A549 (cell line): ENCODE results near the gene RAB11B. TPM values are rescaled to one million over a fixed set of nuclear protein-coding genes. Genes with fewer than 3 reads are reported as not detected.

Source experiments
- ATAC-seq, 2 experiments: fragments of 200-7000 bp in 1 of 2; fragments of >200 bp in 1 of 2; cut with Nextera tagmentation in 1 of 2; cut with Tn5 transposase in 1 of 2; 3 replicates each; pipeline versions ENCODE4 v1.8.0 to v1.9.1; 2018 to 2020; ENCODE audit warnings: mild to moderate bottlenecking in 1 of 2, moderate library complexity in 1 of 2
- CTCF ChIA-PET: fragments of 300-600 bp; sonication (Branson Sonifier 250); formaldehyde crosslinking; extraction: SDS; loops from one replicate; lab custom pipeline; 2021; ENCODE audit warnings: antibody characterized with exemption, inconsistent platforms; lab: Yijun Ruan, JAX
- POLR2A ChIA-PET: fragments of 350-600 bp; formaldehyde crosslinking; extraction: SDS; loops from one replicate; lab custom pipeline; 2021; ENCODE audit warnings: antibody characterized with exemption, inconsistent platforms; lab: Yijun Ruan, JAX
- DNase-seq, 2 experiments: peaks; one replicate each; pipeline versions ENCODE4 v3.0.0 to v3.0.0-alpha.2; 2011 to 2016; ENCODE audit warnings: low read depth in 1 of 2, low spot score in 1 of 2
- FAIRE-seq: peaks from 2 replicates; lab custom pipeline; 2011; peaks lifted over from hg19 to GRCh38; lab: Jason Lieb, UNC
- H3K27ac ChIP-seq, 2 experiments: fragments of >200 bp; sonication (Bioruptor Twin); formaldehyde crosslinking; 3 replicates each; pipeline ENCODE4 v1.5.1; 2016 to 2017
- H3K4me1 ChIP-seq: fragments of >200 bp; sonication (Bioruptor Twin); formaldehyde crosslinking; 3 replicates; pipeline ENCODE4 v1.6.1; 2016
- H3K4me2 ChIP-seq: fragments of >200 bp; sonication (Bioruptor Twin); formaldehyde crosslinking; 3 replicates; pipeline ENCODE4 v1.6.1; 2016
- H3K4me3 ChIP-seq: fragments of >200 bp; sonication (Bioruptor Twin); formaldehyde crosslinking; 3 replicates; pipeline ENCODE4 v1.5.1; 2016
- H3K9me3 ChIP-seq: fragments of >200 bp; sonication (Bioruptor Twin); formaldehyde crosslinking; 3 replicates; pipeline ENCODE4 v1.6.1; 2016
- ATOH8 ChIP-seq: fragments of 250-450 bp; sonication (Bioruptor Pico); IDR thresholded peaks from 2 replicates; pipeline ENCODE4 v1.5.0; 2020; ENCODE audit warnings: low read depth, mild to moderate bottlenecking, moderate library complexity
- CBX2 ChIP-seq: fragments of 200-600 bp; sonication (generic); IDR thresholded peaks from 2 replicates; pipeline ENCODE4 v1.6.1; 2016; ENCODE audit warnings: low read depth, mild to moderate bottlenecking, borderline replicate concordance
- CBX8 ChIP-seq: fragments of 200-600 bp; sonication (generic); IDR thresholded peaks from 2 replicates; pipeline ENCODE4 v1.6.1; 2016
- CEBPB ChIP-seq, 2 experiments: fragments of >200 bp in 1 of 2; sonication (Bioruptor Twin) in 1 of 2; formaldehyde crosslinking in 1 of 2; IDR thresholded peaks; 2 replicates each; pipeline ENCODE4 v1.6.1; 2012 to 2016
- EHMT2 ChIP-seq: fragments of 200-600 bp; sonication (generic); IDR thresholded peaks from 2 replicates; pipeline ENCODE4 v1.6.1; 2016; ENCODE audit warnings: antibody characterized with exemption, low read depth, mild to moderate bottlenecking, moderate library complexity
- FOXS1 ChIP-seq: fragments of 250-450 bp; sonication (Bioruptor Pico); IDR thresholded peaks from 2 replicates; pipeline ENCODE4 v1.5.0; 2020; ENCODE audit warnings: mild to moderate bottlenecking, moderate library complexity
- GATA3 ChIP-seq: IDR thresholded peaks from 2 replicates; pipeline ENCODE4 v1.6.1; 2012; ENCODE audit warnings: borderline replicate concordance
- JUN ChIP-seq, 2 experiments: fragments of >200 bp; sonication (Bioruptor Twin); formaldehyde crosslinking; IDR thresholded peaks; 2 replicates in 1 of 2; 3 replicates in 1 of 2; pipeline ENCODE4 v1.6.1; 2016 to 2017
- KDM1A ChIP-seq: fragments of 200-600 bp; sonication (generic); IDR thresholded peaks from 2 replicates; pipeline ENCODE4 v1.6.1; 2016; ENCODE audit warnings: low read depth, mild to moderate bottlenecking
- PBX3 ChIP-seq: IDR thresholded peaks from 2 replicates; pipeline ENCODE4 v1.6.1; 2012
- POLR2A ChIP-seq: IDR thresholded peaks from 2 replicates; pipeline ENCODE4 v1.6.1; 2012; ENCODE audit warnings: mild to moderate bottlenecking, low read length
- RCOR1 ChIP-seq: fragments of 150-350 bp; IDR thresholded peaks from 2 replicates; pipeline ENCODE4 v1.6.1; 2014; ENCODE audit warnings: antibody characterized with exemption, low read length, low read depth
- REST ChIP-seq: fragments of 200-600 bp; sonication (generic); IDR thresholded peaks from 2 replicates; pipeline ENCODE4 v1.6.1; 2016; ENCODE audit warnings: antibody characterized with exemption, mild to moderate bottlenecking, moderate library complexity
- SREBF2 ChIP-seq: fragments of 450-650 bp; IDR thresholded peaks from 2 replicates; pipeline ENCODE4 v1.6.1; 2014; ENCODE audit warnings: mild to moderate bottlenecking, moderate library complexity
- ZNF302 ChIP-seq: fragments of 250-450 bp; sonication (Bioruptor Pico); IDR thresholded peaks from 2 replicates; pipeline ENCODE4 v1.9.0; 2021; ENCODE audit warnings: inconsistent platforms, mild to moderate bottlenecking, moderate library complexity
- WGBS: methylation state at CpG from one replicate; pipeline ENCODE4 v1.1.6; 2017; ENCODE audit errors: missing lambda C conversion rate; 5-methylcytosine and 5-hydroxymethylcytosine counted together
- polyA plus RNA-seq, 4 experiments: library from polyadenylated mRNA; depleted of rRNA in 3 of 4; stranded (reverse); fragments of >200 nt; fragmentation: RNase III in 1 of 4; extraction: RNeasy Plus Mini Kit Qiagen cat#74134 plus additional on column Dnase treatment in 1 of 4; gene quantifications; 2 replicates in 3 of 4; 3 replicates in 1 of 4; pipeline ENCODE4 v1.2.3, GENCODE V29; 2011 to 2017
- TF ChIP-seq, protein P1 (sequence below): fragments of 450-650 bp; IDR thresholded peaks from 2 replicates; pipeline ENCODE4 v1.6.1; 2014; ENCODE audit warnings: antibody characterized with exemption
- TF ChIP-seq, protein P2 (sequence below): IDR thresholded peaks from 2 replicates; pipeline ENCODE4 v1.6.1; 2012; ENCODE audit warnings: low read depth, borderline replicate concordance
- TF ChIP-seq, protein P3 (sequence below): IDR thresholded peaks from 2 replicates; pipeline ENCODE4 v1.6.1; 2012
- TF ChIP-seq, protein P4 (sequence below): fragments of >200 bp; sonication (Bioruptor Twin); formaldehyde crosslinking; IDR thresholded peaks from 3 replicates; pipeline ENCODE4 v1.6.1; 2016
- TF ChIP-seq, protein P5 (sequence below): fragments of >200 bp; sonication (Bioruptor Twin); formaldehyde crosslinking; IDR thresholded peaks from 3 replicates; pipeline ENCODE4 v1.5.1; 2016

RAB11B gene
- polyA plus RNA-seq, 2 of the 4 experiments (the other 2 are of a cell fraction) = 22.3 to 93.7 TPM

DNA sequence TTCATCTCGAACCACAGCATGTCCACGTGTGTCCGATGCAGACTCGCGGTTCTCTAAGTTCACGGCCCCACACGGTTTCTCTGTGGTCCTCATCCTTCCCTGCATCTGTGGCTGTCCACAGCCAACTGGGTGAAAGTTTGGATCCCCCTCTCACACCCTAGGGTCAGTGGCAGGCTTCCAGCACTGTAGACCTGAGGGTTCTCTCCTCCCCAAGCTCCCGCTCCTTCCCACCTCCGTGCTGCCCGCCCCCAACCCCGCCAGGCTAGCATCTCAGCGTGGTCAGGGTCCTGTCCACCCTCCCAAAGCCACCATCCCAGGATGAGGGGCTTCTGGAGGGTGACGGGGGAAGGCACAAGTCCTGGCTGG is 23.2 kb upstream of the RAB11B start:
- Histone ChIP-seq H3K27ac (peak overlapping the region; percentile 51 to 79; a peak in 5 of 6 replicates), H3K4me3 (peak overlapping the region; percentile 25; the same call in 1 of the 3 replicates), H3K4me2 (peak overlapping the region; percentile 85), H3K4me1 (peaks cover 47% of the 10 kb centered on the region), H3K9me3 (no peaks in the 10 kb centered on the region)
- 88% methylated on average over 8 of the region's 13 CpGs for WGBS
- FAIRE-seq = no peak
- TF ChIP-seq, protein P1, sequence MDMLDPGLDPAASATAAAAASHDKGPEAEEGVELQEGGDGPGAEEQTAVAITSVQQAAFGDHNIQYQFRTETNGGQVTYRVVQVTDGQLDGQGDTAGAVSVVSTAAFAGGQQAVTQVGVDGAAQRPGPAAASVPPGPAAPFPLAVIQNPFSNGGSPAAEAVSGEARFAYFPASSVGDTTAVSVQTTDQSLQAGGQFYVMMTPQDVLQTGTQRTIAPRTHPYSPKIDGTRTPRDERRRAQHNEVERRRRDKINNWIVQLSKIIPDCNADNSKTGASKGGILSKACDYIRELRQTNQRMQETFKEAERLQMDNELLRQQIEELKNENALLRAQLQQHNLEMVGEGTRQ = no peak
- no peak for TF ChIP-seq CBX2
- no peak for TF ChIP-seq SREBF2
- TF ChIP-seq ZNF302 (CRISPR knock-in tag) = no peak
- TF ChIP-seq, protein P2, sequence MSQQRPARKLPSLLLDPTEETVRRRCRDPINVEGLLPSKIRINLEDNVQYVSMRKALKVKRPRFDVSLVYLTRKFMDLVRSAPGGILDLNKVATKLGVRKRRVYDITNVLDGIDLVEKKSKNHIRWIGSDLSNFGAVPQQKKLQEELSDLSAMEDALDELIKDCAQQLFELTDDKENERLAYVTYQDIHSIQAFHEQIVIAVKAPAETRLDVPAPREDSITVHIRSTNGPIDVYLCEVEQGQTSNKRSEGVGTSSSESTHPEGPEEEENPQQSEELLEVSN = no peak
- no peak for TF ChIP-seq REST
- TF ChIP-seq EHMT2 = no peak
- TF ChIP-seq GATA3 = no peak
- TF ChIP-seq FOXS1 (CRISPR knock-in tag) = no peak
- TF ChIP-seq KDM1A = no peak
- ATAC-seq = no peak
- DNase-seq = no peak
- ChIA-PET CTCF (interaction anchor here (0.8 to 6.2 kb wide), 2 partner anchors 10 to 13 kb away, joined by 3 to 50 read pairs; no protein-coding TSS in a partner anchor), POLR2A (no interaction called here)

DNA sequence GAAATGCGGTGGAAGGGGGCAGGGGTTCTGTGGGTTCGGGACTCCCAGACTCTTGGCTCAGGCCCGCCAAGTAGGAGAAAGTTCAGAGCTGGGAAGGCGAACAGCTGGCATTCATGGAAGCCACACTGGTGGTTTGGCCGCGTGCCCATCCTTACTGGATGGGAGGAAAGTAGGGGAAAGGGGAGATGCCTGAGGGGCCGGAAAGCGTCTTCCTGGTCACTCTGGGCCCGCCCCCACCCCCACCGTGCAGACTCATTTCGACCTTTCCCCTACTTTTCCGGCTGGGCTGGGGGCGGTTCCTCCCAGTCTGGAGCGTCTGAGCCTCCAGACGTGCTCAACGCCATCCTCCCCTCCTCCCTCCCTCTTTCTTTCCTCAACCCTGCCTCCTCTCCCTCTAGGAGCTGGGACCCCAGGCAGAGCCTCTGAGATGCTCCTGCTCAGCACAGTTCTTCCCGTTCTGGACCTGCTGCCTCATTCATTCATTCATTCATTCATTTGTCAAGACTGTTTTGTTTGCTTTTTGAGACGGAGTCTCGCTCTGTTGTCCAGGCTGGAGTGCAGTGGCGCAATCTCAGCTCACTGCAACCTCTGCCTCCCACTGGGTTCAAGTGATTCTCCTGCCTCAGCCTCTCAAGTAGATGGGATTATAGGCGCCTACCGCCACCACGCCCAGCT is 22.7 kb upstream of the RAB11B start:
- ChIA-PET POLR2A (interaction anchor here (0.6 to 0.7 kb wide), 3 partner anchors 9 to 1753 kb away, joined by 5 read pairs; partner anchors contain the start of gene RAB11B), CTCF (interaction anchor here (0.6 to 2.4 kb wide), 5 partner anchors 10 to 31 kb away, joined by 3 to 17 read pairs (median 3); no protein-coding TSS in a partner anchor)
- peak in 1 of 2 experiments; percentile 79 for DNase-seq
- no peak for FAIRE-seq
- H3K4me2 ChIP-seq = peak overlapping the region; percentile 85
- WGBS = 26% methylated on average over 20 of the region's 23 CpGs
- peak in 1 of 2 experiments; percentile 18; a peak in 3 of 6 replicates for ATAC-seq
- peak overlapping the region; percentile 51 to 79; a peak in 5 of 6 replicates for H3K27ac ChIP-seq
- H3K9me3 ChIP-seq = no peaks in the 10 kb centered on the region
- TF ChIP-seq JUN (IDR thresholded peaks at IDR 0.05) = 0 out of 5 replicates have a peak, but pooled peaks of 1 of the 2 experiments have one; percentile 35
- no peak for TF ChIP-seq CBX8
- TF ChIP-seq, protein P3, sequence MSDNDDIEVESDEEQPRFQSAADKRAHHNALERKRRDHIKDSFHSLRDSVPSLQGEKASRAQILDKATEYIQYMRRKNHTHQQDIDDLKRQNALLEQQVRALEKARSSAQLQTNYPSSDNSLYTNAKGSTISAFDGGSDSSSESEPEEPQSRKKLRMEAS = 0 out of 2 replicates have a peak, but pooled peaks have one; percentile 38
- 0 out of 2 replicates have a peak, but pooled peaks have one; percentile 26 for TF ChIP-seq ATOH8
- TF ChIP-seq GATA3 = peak; percentile 45; the same call in 1 of the 2 replicates
- TF ChIP-seq, protein P4, sequence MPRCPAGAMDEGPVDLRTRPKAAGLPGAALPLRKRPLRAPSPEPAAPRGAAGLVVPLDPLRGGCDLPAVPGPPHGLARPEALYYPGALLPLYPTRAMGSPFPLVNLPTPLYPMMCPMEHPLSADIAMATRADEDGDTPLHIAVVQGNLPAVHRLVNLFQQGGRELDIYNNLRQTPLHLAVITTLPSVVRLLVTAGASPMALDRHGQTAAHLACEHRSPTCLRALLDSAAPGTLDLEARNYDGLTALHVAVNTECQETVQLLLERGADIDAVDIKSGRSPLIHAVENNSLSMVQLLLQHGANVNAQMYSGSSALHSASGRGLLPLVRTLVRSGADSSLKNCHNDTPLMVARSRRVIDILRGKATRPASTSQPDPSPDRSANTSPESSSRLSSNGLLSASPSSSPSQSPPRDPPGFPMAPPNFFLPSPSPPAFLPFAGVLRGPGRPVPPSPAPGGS = no peak
- TF ChIP-seq, protein P5, sequence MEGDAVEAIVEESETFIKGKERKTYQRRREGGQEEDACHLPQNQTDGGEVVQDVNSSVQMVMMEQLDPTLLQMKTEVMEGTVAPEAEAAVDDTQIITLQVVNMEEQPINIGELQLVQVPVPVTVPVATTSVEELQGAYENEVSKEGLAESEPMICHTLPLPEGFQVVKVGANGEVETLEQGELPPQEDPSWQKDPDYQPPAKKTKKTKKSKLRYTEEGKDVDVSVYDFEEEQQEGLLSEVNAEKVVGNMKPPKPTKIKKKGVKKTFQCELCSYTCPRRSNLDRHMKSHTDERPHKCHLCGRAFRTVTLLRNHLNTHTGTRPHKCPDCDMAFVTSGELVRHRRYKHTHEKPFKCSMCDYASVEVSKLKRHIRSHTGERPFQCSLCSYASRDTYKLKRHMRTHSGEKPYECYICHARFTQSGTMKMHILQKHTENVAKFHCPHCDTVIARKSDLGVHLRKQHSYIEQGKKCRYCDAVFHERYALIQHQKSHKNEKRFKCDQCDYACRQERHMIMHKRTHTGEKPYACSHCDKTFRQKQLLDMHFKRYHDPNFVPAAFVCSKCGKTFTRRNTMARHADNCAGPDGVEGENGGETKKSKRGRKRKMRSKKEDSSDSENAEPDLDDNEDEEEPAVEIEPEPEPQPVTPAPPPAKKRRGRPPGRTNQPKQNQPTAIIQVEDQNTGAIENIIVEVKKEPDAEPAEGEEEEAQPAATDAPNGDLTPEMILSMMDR = no peak
- peak; percentile 53; the same call in 1 of the 2 replicates for TF ChIP-seq PBX3
- peak in 1 of 2 experiments; percentile 75; a peak in 2 of 4 replicates for TF ChIP-seq CEBPB (IDR thresholded peaks at IDR 0.05)
- TF ChIP-seq POLR2A = no peak
- TF ChIP-seq RCOR1 = no peak
- peaks cover 43% of the 10 kb centered on the region for H3K4me1 ChIP-seq
- peak overlapping the region; percentile 25; the same call in 1 of the 3 replicates for H3K4me3 ChIP-seq
